ENCODE results near the gene KRTAP22-1. TPM values are rescaled to one million over a fixed set of nuclear protein-coding genes. Genes with fewer than 3 reads are reported as not detected.

KRTAP22-1 gene
- total and polyA plus RNA-seq, 7 donors, result not detected

DNA sequence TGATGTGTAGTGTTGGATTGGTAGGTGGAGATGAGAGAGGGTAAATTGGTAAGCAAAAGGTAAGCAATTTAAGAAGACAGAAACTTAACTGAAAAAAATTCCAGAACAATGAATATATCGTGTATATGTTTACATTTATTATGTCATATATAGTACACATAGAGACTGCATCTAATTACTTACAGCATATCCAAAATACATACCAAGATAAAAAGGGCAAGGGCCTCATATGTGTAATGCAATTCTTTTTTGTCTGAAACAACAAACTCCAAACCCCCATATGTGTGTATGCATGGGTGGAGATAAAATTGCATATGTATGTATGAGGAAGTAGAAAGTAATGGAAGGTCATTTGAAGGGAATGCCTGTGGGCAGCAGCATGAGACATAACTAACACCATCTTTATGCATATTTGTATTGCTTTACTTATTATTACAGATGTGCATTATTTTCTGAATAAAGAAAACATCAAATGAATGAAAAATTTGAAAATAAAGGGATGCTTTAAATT lies 46.1 kb downstream of the KRTAP22-1 start:
- intact Hi-C loops (cut with DNase I), result no loop called here
- Histone ChIP-seq H3K4me1 (no peaks in the 10 kb centered on the region), H3K4me3 (no peak overlapping the region), H3K27ac (no peak overlapping the region), H3K27me3 (ENCODE audit: insufficient read depth in 3 of 3, low read length in 2 of 3) (no peaks in the 10 kb centered on the region), H3K36me3 (ENCODE audit: insufficient read depth in 1 of 2, low read depth in 1 of 2) (no peaks in the 10 kb centered on the region), H3K9me3 (no peaks in the 10 kb centered on the region)
- no peak for ATAC-seq
- no peak for DNase-seq
- WGBS, 3 donors, result 84 to 94% (median 88%) methylated on average over 1 of the region's 1 CpG
- TF ChIP-seq CTCF (IDR thresholded peaks at IDR 0.05), result no peak

Other genes with a start within 250 kb of the KRTAP22-1 start
- gene KRTAP13-2, start 228.8 kb upstream of the KRTAP22-1 start, total RNA-seq, result not detected
- not detected for gene KRTAP13-2, start 228.8 kb upstream of the KRTAP22-1 start, polyA plus RNA-seq
- not detected for gene KRTAP13-1, start 205.1 kb upstream of the KRTAP22-1 start, total RNA-seq
- gene KRTAP13-1, start 205.1 kb upstream of the KRTAP22-1 start, polyA plus RNA-seq, result not detected
- gene KRTAP13-3, start 175.2 kb upstream of the KRTAP22-1 start, total RNA-seq, result not detected
- not detected for gene KRTAP13-3, start 175.2 kb upstream of the KRTAP22-1 start, polyA plus RNA-seq
- not detected for gene KRTAP13-4, start 170.9 kb upstream of the KRTAP22-1 start, total RNA-seq
- gene KRTAP13-4, start 170.9 kb upstream of the KRTAP22-1 start, polyA plus RNA-seq, result not detected
- gene KRTAP15-1, start 160.8 kb upstream of the KRTAP22-1 start, total RNA-seq, result not detected
- not detected for gene KRTAP15-1, start 160.8 kb upstream of the KRTAP22-1 start, polyA plus RNA-seq
- not detected for gene KRTAP19-1, start 120.7 kb upstream of the KRTAP22-1 start, total RNA-seq
- not detected for gene KRTAP19-1, start 120.7 kb upstream of the KRTAP22-1 start, polyA plus RNA-seq
- not detected for gene KRTAP19-2, start 113.7 kb upstream of the KRTAP22-1 start, total RNA-seq
- gene KRTAP19-2, start 113.7 kb upstream of the KRTAP22-1 start, polyA plus RNA-seq, result not detected
- gene KRTAP19-3, start 109.1 kb upstream of the KRTAP22-1 start, total RNA-seq, result 1 to 10 TPM in 2 of 4 donors, under 1 TPM in 1, not detected in 1; 0.64 to 3.0 (median 1.1) TPM
- not detected for gene KRTAP19-3, start 109.1 kb upstream of the KRTAP22-1 start, polyA plus RNA-seq
- not detected for gene KRTAP19-4, start 103.9 kb upstream of the KRTAP22-1 start, total RNA-seq
- gene KRTAP19-4, start 103.9 kb upstream of the KRTAP22-1 start, polyA plus RNA-seq, result not detected
- not detected for gene KRTAP19-5, start 98.9 kb upstream of the KRTAP22-1 start, total RNA-seq
- not detected for gene KRTAP19-5, start 98.9 kb upstream of the KRTAP22-1 start, polyA plus RNA-seq
- not detected for gene KRTAP19-6, start 59.2 kb upstream of the KRTAP22-1 start, total RNA-seq
- gene KRTAP19-6, start 59.2 kb upstream of the KRTAP22-1 start, polyA plus RNA-seq, result not detected
- gene KRTAP19-7, start 39.8 kb upstream of the KRTAP22-1 start, total RNA-seq, result not detected
- gene KRTAP19-7, start 39.8 kb upstream of the KRTAP22-1 start, polyA plus RNA-seq, result not detected
- gene KRTAP22-2, start 10.7 kb upstream of the KRTAP22-1 start, total RNA-seq, result not detected
- gene KRTAP22-2, start 10.7 kb upstream of the KRTAP22-1 start, polyA plus RNA-seq, result not detected
- not detected for gene KRTAP6-3, start 8.6 kb upstream of the KRTAP22-1 start, total RNA-seq
- gene KRTAP6-3, start 8.6 kb upstream of the KRTAP22-1 start, polyA plus RNA-seq, result not detected
- gene KRTAP6-2, start 2.2 kb upstream of the KRTAP22-1 start, total RNA-seq, result not detected
- gene KRTAP6-2, start 2.2 kb upstream of the KRTAP22-1 start, polyA plus RNA-seq, result not detected
- not detected for gene KRTAP6-1, start 12.8 kb downstream of the KRTAP22-1 start, total RNA-seq
- gene KRTAP6-1, start 12.8 kb downstream of the KRTAP22-1 start, polyA plus RNA-seq, result not detected
- gene KRTAP20-1, start 15.3 kb downstream of the KRTAP22-1 start, total RNA-seq, result not detected
- not detected for gene KRTAP20-1, start 15.3 kb downstream of the KRTAP22-1 start, polyA plus RNA-seq
- gene KRTAP20-4, start 19.5 kb downstream of the KRTAP22-1 start, total RNA-seq, result not detected
- not detected for gene KRTAP20-4, start 19.5 kb downstream of the KRTAP22-1 start, polyA plus RNA-seq
- gene KRTAP20-2, start 34.1 kb downstream of the KRTAP22-1 start, total RNA-seq, result not detected
- gene KRTAP20-2, start 34.1 kb downstream of the KRTAP22-1 start, polyA plus RNA-seq, result not detected
- not detected for gene KRTAP20-3, start 41.8 kb downstream of the KRTAP22-1 start, total RNA-seq
- gene KRTAP20-3, start 41.8 kb downstream of the KRTAP22-1 start, polyA plus RNA-seq, result not detected
- not detected for gene KRTAP21-3, start 117.7 kb downstream of the KRTAP22-1 start, total RNA-seq
- not detected for gene KRTAP21-3, start 117.7 kb downstream of the KRTAP22-1 start, polyA plus RNA-seq
- not detected for gene KRTAP21-2, start 146.2 kb downstream of the KRTAP22-1 start, total RNA-seq
- not detected for gene KRTAP21-2, start 146.2 kb downstream of the KRTAP22-1 start, polyA plus RNA-seq
- gene KRTAP21-1, start 154.3 kb downstream of the KRTAP22-1 start, total RNA-seq, result not detected
- gene KRTAP21-1, start 154.3 kb downstream of the KRTAP22-1 start, polyA plus RNA-seq, result not detected
- gene KRTAP8-1, start 212.2 kb downstream of the KRTAP22-1 start, total RNA-seq, result not detected
- gene KRTAP8-1, start 212.2 kb downstream of the KRTAP22-1 start, polyA plus RNA-seq, result not detected
- gene KRTAP7-1, start 228.7 kb downstream of the KRTAP22-1 start, total RNA-seq, result not detected
- not detected for gene KRTAP7-1, start 228.7 kb downstream of the KRTAP22-1 start, polyA plus RNA-seq

Measured in psoas muscle (tissue), 8 donors.